Tibial nerve (tissue), 3 donors: ENCODE measurements around the gene CDH13.

ENCODE experiments used
- POLR2A ChIP-seq, 2 donors: fragments of 450-650 bp; IDR thresholded peaks; one replicate each; pipeline ENCODE4 v1.6.1; 2017; ENCODE audit warnings: antibody characterized with exemption in 2 of 2, mild to moderate bottlenecking in 2 of 2, moderate library complexity in 2 of 2
- TF ChIP-seq, protein P1 (sequence below), 5 experiments: fragments of 200-600 bp in 3 of 5; fragments of 450-650 bp in 2 of 5; sonication (generic) in 3 of 5; IDR thresholded peaks; one replicate each; pipeline ENCODE4 v1.5.1; 2016 to 2019; ENCODE audit warnings: antibody characterized with exemption in 5 of 5, mild to moderate bottlenecking in 3 of 5, moderate library complexity in 2 of 5

DNA sequence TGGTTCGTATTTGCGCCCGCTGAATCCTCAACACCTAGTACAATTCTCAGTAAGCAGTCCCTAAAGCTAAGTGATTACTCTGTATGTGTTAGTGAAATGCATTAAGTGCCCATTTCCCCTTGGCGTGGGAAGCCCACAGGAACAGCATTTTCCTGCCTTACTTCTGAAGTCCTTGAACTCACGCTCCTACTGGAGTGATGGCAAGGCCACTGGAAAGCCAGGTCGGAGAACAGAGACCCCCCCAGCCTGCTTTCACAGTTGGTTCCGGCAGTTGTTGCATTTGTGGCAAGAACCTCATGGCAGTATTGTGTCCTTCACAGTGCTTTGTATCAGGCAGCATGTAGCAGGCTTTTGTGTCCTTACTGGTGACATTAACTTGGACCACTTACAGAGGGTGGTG is 340.7 kb downstream of the CDH13 start:
- TF ChIP-seq POLR2A (IDR thresholded peaks at IDR 0.05): no peak
- TF ChIP-seq, protein P1, sequence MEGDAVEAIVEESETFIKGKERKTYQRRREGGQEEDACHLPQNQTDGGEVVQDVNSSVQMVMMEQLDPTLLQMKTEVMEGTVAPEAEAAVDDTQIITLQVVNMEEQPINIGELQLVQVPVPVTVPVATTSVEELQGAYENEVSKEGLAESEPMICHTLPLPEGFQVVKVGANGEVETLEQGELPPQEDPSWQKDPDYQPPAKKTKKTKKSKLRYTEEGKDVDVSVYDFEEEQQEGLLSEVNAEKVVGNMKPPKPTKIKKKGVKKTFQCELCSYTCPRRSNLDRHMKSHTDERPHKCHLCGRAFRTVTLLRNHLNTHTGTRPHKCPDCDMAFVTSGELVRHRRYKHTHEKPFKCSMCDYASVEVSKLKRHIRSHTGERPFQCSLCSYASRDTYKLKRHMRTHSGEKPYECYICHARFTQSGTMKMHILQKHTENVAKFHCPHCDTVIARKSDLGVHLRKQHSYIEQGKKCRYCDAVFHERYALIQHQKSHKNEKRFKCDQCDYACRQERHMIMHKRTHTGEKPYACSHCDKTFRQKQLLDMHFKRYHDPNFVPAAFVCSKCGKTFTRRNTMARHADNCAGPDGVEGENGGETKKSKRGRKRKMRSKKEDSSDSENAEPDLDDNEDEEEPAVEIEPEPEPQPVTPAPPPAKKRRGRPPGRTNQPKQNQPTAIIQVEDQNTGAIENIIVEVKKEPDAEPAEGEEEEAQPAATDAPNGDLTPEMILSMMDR (IDR thresholded peaks at IDR 0.05): no peak
